IMR-90 (cell line): ENCODE results near the gene TBX10. TPM values are rescaled to one million over a fixed set of nuclear protein-coding genes. Genes with fewer than 3 reads are reported as not detected.
A peak's percentile ranks its signal among the peaks of the same experiment; 100 is the strongest.

Experiments
- ATAC-seq: fragments of 200-7000 bp; cut with Tn5 transposase; 2 replicates; pipeline ENCODE4 v1.9.1; 2020; ENCODE audit warnings: low read depth, mild to moderate bottlenecking, moderate library complexity
- BruUV-seq: library from RNA; stranded (reverse); fragments of 400-500 nt; replicated peaks from 2 replicates; lab custom pipeline; 2021; lab: Mats Ljungman, UMichigan
- CTCF ChIA-PET: fragments of 300-600 bp; formaldehyde crosslinking; extraction: SDS; loops from one replicate; lab custom pipeline; 2021; ENCODE audit warnings: antibody characterized with exemption; lab: Yijun Ruan, JAX
- POLR2A ChIA-PET: fragments of 300-600 bp; sonication (Branson Sonifier 250); formaldehyde crosslinking; loops from one replicate; lab custom pipeline; 2022; ENCODE audit warnings: antibody characterized with exemption; ENCODE audit not compliant: unreplicated experiment; lab: Charles Lee
- DNase-seq: peaks from one replicate; pipeline ENCODE4 v3.0.0; 2013
- H2AFZ ChIP-seq: replicated peaks from 2 replicates; pipeline ENCODE3; 2013; ENCODE audit warnings: low read length, mild to moderate bottlenecking; ENCODE audit not compliant: poor library complexity
- H2AK5ac ChIP-seq: 2 replicates; pipeline ENCODE4 v1.6.1; 2013; ENCODE audit warnings: low read depth, low read length, inconsistent platforms
- H2AK9ac ChIP-seq: replicated peaks from 2 replicates; pipeline ENCODE3; 2013; ENCODE audit warnings: mild to moderate bottlenecking, low read depth, low read length, moderate library complexity; ENCODE audit not compliant: poor library complexity
- H2BK120ac ChIP-seq: 2 replicates; pipeline ENCODE4 v1.6.1; 2013; ENCODE audit warnings: low read depth, low read length, inconsistent platforms
- H2BK15ac ChIP-seq: 3 replicates; pipeline ENCODE4 v1.6.1; 2013; ENCODE audit warnings: low read depth, low read length, inconsistent platforms
- H2BK20ac ChIP-seq: 2 replicates; pipeline ENCODE4 v1.6.1; 2013; ENCODE audit warnings: low read depth, mild to moderate bottlenecking, inconsistent platforms, low read length, moderate library complexity
- H2BK5ac ChIP-seq: 2 replicates; pipeline ENCODE4 v1.6.1; 2013; ENCODE audit warnings: mild to moderate bottlenecking, low read depth, low read length, inconsistent platforms; ENCODE audit not compliant: poor library complexity, severe bottlenecking
- H3K14ac ChIP-seq: replicated peaks from 2 replicates; pipeline ENCODE4 v1.6.1; 2013; ENCODE audit warnings: low read depth, low read length, inconsistent platforms
- H3K18ac ChIP-seq: 2 replicates; pipeline ENCODE4 v1.6.1; 2013; ENCODE audit warnings: low read depth, low read length, control low read depth
- H3K23ac ChIP-seq: 2 replicates; pipeline ENCODE4 v1.6.1; 2013; ENCODE audit warnings: low read depth, low read length, inconsistent platforms
- H3K27ac ChIP-seq: 2 replicates; pipeline ENCODE4 v1.5.1; 2013; ENCODE audit warnings: mild to moderate bottlenecking, control low read depth, low read length; ENCODE audit not compliant: insufficient read depth
- H3K27me3 ChIP-seq: 2 replicates; pipeline ENCODE4 v1.6.1; 2013; ENCODE audit warnings: low read length; ENCODE audit not compliant: control insufficient read depth, insufficient read depth
- H3K36me3 ChIP-seq: 2 replicates; pipeline ENCODE4 v1.6.1; 2013; ENCODE audit warnings: low read length, mixed read lengths; ENCODE audit not compliant: control insufficient read depth, insufficient read depth
- H3K4ac ChIP-seq: 2 replicates; pipeline ENCODE4 v1.6.1; 2013; ENCODE audit warnings: low read depth, low read length, inconsistent platforms
- H3K4me1 ChIP-seq: 2 replicates; pipeline ENCODE4 v1.6.1; 2013; ENCODE audit warnings: low read length, mixed read lengths; ENCODE audit not compliant: control insufficient read depth, insufficient read depth
- H3K4me2 ChIP-seq: 2 replicates; pipeline ENCODE4 v1.6.1; 2013; ENCODE audit warnings: low read depth, mild to moderate bottlenecking, control low read depth, low read length, moderate library complexity
- H3K4me3 ChIP-seq: 2 replicates; pipeline ENCODE4 v1.5.1; 2013; ENCODE audit warnings: low read depth, mild to moderate bottlenecking, control low read depth, low read length, moderate library complexity; ENCODE audit not compliant: insufficient read depth
- H3K56ac ChIP-seq: 2 replicates; pipeline ENCODE4 v1.6.1; 2013; ENCODE audit warnings: low read length, inconsistent platforms; ENCODE audit not compliant: insufficient read depth; ENCODE audit errors: extremely low read depth
- H3K79me1 ChIP-seq, 2 experiments: 2 replicates each; pipeline ENCODE4 v1.6.1; 2013; ENCODE audit warnings: low read length in 2 of 2, inconsistent platforms in 1 of 2, low read depth in 1 of 2
- H3K9ac ChIP-seq: 2 replicates; pipeline ENCODE4 v1.6.1; 2013; ENCODE audit warnings: low read depth, low read length, control low read depth
- H3K9me1 ChIP-seq: 2 replicates; pipeline ENCODE4 v1.6.1; 2013; ENCODE audit warnings: low read length, inconsistent platforms; ENCODE audit not compliant: insufficient read depth
- H3K9me3 ChIP-seq: 2 replicates; pipeline ENCODE4 v1.6.1; 2013; ENCODE audit warnings: low read length; ENCODE audit not compliant: control insufficient read depth, insufficient read depth
- H4K20me1 ChIP-seq: 2 replicates; pipeline ENCODE4 v1.6.1; 2013; ENCODE audit warnings: low read length, inconsistent platforms; ENCODE audit not compliant: insufficient read depth
- H4K5ac ChIP-seq: 2 replicates; pipeline ENCODE4 v1.6.1; 2013; ENCODE audit warnings: mild to moderate bottlenecking, low read depth, low read length, control low read depth
- H4K8ac ChIP-seq, 2 experiments: 2 replicates each; pipeline ENCODE4 v1.6.1; 2013; ENCODE audit warnings: low read depth in 2 of 2, low read length in 2 of 2, control low read depth in 1 of 2, inconsistent platforms in 1 of 2
- H4K91ac ChIP-seq: 2 replicates; pipeline ENCODE4 v1.6.1; 2013; ENCODE audit warnings: low read depth, low read length, inconsistent platforms; ENCODE audit not compliant: insufficient read depth
- BHLHE40 ChIP-seq: fragments of 150-350 bp; IDR thresholded peaks from 2 replicates; pipeline ENCODE4 v1.6.1; 2016; ENCODE audit warnings: mild to moderate bottlenecking, low read depth, low read length
- CHD1 ChIP-seq: IDR thresholded peaks from 2 replicates; pipeline ENCODE4 v1.6.1; 2012; ENCODE audit warnings: low read depth, low read length, improper control_type of control experiment
- FOS ChIP-seq: fragments of 150-350 bp; IDR thresholded peaks from 2 replicates; pipeline ENCODE4 v1.6.1; 2016; ENCODE audit warnings: low read depth, low read length
- MAFK ChIP-seq: IDR thresholded peaks from 2 replicates; pipeline ENCODE4 v1.6.1; 2012; ENCODE audit warnings: low read depth, low read length, improper control_type of control experiment
- MXI1 ChIP-seq: IDR thresholded peaks from 2 replicates; pipeline ENCODE4 v1.6.1; 2012; ENCODE audit warnings: low read depth, mild to moderate bottlenecking, low read length, moderate library complexity, borderline replicate concordance
- NFE2L2 ChIP-seq: fragments of 150-350 bp; IDR thresholded peaks from 2 replicates; pipeline ENCODE4 v1.6.1; 2016; ENCODE audit warnings: low read depth, mild to moderate bottlenecking, low read length
- RFX5 ChIP-seq: IDR thresholded peaks from 2 replicates; pipeline ENCODE4 v1.8.0; 2012; ENCODE audit warnings: low read depth, mild to moderate bottlenecking, low read length, moderate library complexity
- SMC3 ChIP-seq: fragments of 150-350 bp; IDR thresholded peaks from 2 replicates; pipeline ENCODE4 v1.6.1; 2016; ENCODE audit warnings: low read depth, mild to moderate bottlenecking, antibody characterized with exemption, low read length, moderate library complexity
- USF2 ChIP-seq: fragments of 150-350 bp; IDR thresholded peaks from 2 replicates; pipeline ENCODE4 v1.6.1; 2017; ENCODE audit warnings: mild to moderate bottlenecking, antibody characterized with exemption, low read length, low read depth
- WGBS, 2 experiments: methylation state at CpG; one replicate each; pipeline versions ENCODE4 v1.1.5 to v1.1.7; 2013; ENCODE audit warnings: missing lambda C conversion rate in 2 of 2; ENCODE audit not compliant: insufficient read length in 1 of 2; ENCODE audit errors: extremely low coverage in 2 of 2; 5-methylcytosine and 5-hydroxymethylcytosine counted together
- dilution Hi-C: fragments of 300-500 bp; cut with HindIII; formaldehyde crosslinking; loops from one replicate; pipeline ENCODE4 v1.14.3; 2018; ENCODE audit warnings: low sequenced_read_pairs; ENCODE audit not compliant: unreplicated experiment
- in situ Hi-C: fragments of 300-500 bp; cut with MboI; formaldehyde crosslinking; loops from 3 replicates; pipeline ENCODE4 v1.14.3; 2019; ENCODE audit warnings: low sequenced_read_pairs, inconsistent platforms, mixed read lengths
- intact Hi-C: fragments of 100-400 bp; cut with micrococcal nuclease; formaldehyde crosslinking; loops from 2 replicates; pipeline ENCODE4 v1.10.0; 2022
- polyA plus RNA-seq, 3 experiments: library from polyadenylated mRNA; depleted of rRNA; stranded (reverse); fragments of >200 nt; gene quantifications; 2 replicates each; pipeline ENCODE4 v1.2.3, GENCODE V29; 2012; ENCODE audit warnings: low replicate concordance in 1 of 3
- total RNA-seq: library from RNA; depleted of rRNA; stranded (reverse); fragments of >200 nt; gene quantifications from 2 replicates; pipeline ENCODE4 v1.2.3, GENCODE V29; 2012
- TF ChIP-seq, protein P1 (sequence below): conservative IDR thresholded peaks from 2 replicates; pipeline ENCODE4 v1.5.1; 2012; ENCODE audit warnings: mild to moderate bottlenecking, low read depth, low read length, improper control_type of control experiment

Gene TBX10
- total and polyA plus RNA-seq, 2 of the 4 experiments (the other 2 are of a cell fraction): not detected

DNA sequence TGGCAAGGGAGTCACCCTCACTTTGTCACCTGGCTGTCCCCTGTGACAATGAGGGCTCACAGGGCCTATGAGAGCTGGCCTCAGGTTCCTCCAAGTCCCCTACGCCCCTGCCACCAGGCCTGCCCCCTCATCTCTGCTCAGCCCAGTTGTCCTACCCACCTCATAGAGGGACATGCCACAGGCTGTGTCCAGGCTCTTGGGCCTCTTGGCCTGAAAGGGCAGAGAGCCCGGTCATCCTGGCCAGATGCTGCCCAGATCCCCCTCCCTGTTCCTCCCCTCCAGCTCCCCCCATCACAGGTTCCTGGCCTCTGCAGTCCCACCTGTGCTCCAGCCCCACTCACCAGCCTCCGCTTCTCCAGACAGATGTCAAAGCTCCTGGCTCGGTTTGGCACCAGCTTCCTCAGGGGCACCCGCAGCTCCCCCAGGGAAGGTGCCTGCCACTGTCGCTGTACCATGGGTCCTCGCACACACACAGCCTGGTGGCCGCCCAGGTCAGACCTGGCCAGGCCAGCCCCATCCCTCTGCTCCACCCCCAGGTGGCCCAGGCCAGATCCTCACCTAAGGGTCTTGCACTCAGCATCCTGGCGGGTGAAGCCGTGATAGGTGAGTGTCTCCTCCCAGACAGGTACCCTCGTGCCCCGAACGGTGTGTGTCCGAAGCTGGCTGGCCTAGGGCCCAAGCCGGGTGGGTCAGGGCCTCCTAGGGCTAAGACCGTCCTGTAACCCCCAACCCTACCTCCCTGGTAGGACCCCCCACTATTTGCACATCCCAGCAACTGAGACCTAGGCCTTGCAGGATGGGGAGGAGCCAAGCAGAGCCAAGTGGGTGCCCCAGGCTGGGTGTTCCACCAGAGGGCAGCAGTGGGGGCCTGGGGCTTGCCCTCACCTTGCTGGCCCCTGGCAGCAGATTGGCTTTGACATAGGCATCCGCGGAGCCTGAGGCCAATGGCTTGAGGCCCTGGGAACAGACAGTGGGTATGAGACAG lies 24.5 kb downstream of the TBX10 start:
- no peaks in the 10 kb centered on the region; the same call in 1 of the 2 replicates for H4K20me1 ChIP-seq
- DNase-seq (no peak), ATAC-seq (peak; percentile 50)
- H4K8ac ChIP-seq: no peak overlapping the region
- H2BK20ac ChIP-seq: no peak overlapping the region
- TF ChIP-seq, protein P1, sequence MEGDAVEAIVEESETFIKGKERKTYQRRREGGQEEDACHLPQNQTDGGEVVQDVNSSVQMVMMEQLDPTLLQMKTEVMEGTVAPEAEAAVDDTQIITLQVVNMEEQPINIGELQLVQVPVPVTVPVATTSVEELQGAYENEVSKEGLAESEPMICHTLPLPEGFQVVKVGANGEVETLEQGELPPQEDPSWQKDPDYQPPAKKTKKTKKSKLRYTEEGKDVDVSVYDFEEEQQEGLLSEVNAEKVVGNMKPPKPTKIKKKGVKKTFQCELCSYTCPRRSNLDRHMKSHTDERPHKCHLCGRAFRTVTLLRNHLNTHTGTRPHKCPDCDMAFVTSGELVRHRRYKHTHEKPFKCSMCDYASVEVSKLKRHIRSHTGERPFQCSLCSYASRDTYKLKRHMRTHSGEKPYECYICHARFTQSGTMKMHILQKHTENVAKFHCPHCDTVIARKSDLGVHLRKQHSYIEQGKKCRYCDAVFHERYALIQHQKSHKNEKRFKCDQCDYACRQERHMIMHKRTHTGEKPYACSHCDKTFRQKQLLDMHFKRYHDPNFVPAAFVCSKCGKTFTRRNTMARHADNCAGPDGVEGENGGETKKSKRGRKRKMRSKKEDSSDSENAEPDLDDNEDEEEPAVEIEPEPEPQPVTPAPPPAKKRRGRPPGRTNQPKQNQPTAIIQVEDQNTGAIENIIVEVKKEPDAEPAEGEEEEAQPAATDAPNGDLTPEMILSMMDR: peak; percentile 45; the same call in 1 of the 2 replicates
- TF ChIP-seq MXI1 (no peak), NFE2L2 (no peak), CHD1 (no peak), BHLHE40 (no peak), SMC3 (peak; percentile 30; the same call in 1 of the 2 replicates), RFX5 (no peak), FOS (no peak), MAFK (no peak), USF2 (no peak)
- WGBS, 2 experiments: 92% methylated on average over 8 of the region's 18 CpGs; no CpG with 5 or more reads in 1 of the 2 experiments
- no peak overlapping the region for H3K4me2 ChIP-seq
- no peak overlapping the region for H4K91ac ChIP-seq
- no peak overlapping the region for H3K56ac ChIP-seq
- no peak overlapping the region for H2AK5ac ChIP-seq
- H2AK9ac ChIP-seq: no peak overlapping the region
- no peaks in the 10 kb centered on the region for H3K9me3 ChIP-seq
- H2BK15ac ChIP-seq: no peak overlapping the region
- no peak overlapping the region for H4K5ac ChIP-seq
- no peaks in the 10 kb centered on the region for H3K9me1 ChIP-seq
- no peak overlapping the region for H3K14ac ChIP-seq
- no peak overlapping the region for H3K23ac ChIP-seq
- H3K27me3 ChIP-seq: peaks cover 20% of the 10 kb centered on the region
- H3K4me3 ChIP-seq: no peak overlapping the region
- no peak overlapping the region for H2BK5ac ChIP-seq
- in situ Hi-C loops (no loop called here), dilution Hi-C loops (no loop called here), intact Hi-C loops (no loop called here)
- H3K4ac ChIP-seq: no peak overlapping the region
- peaks cover 27% of the 10 kb centered on the region for H3K36me3 ChIP-seq
- no peak overlapping the region for H3K18ac ChIP-seq
- no peak overlapping the region for H3K27ac ChIP-seq
- ChIA-PET POLR2A (no interaction called here), CTCF (interaction anchor here (1.0 to 1.5 kb wide), 3 partner anchors 11 to 19 kb away, joined by 4 to 5 read pairs (median 4); partner anchors contain the start of gene NUDT8)
- H2AFZ ChIP-seq: peak overlapping the region; percentile 85
- no peak overlapping the region for H2BK120ac ChIP-seq
- H3K79me1 ChIP-seq: no peaks in the 10 kb centered on the region
- H3K9ac ChIP-seq: no peak overlapping the region
- no TSS peak for BruUV-seq
- H3K4me1 ChIP-seq: no peaks in the 10 kb centered on the region
